ENCODE data around the gene KBTBD8.

KBTBD8 gene

GRCh38 chr3:67034371-67034770 lies 36.3 kb downstream of the KBTBD8 start:
- TF ChIP-seq, protein P1, sequence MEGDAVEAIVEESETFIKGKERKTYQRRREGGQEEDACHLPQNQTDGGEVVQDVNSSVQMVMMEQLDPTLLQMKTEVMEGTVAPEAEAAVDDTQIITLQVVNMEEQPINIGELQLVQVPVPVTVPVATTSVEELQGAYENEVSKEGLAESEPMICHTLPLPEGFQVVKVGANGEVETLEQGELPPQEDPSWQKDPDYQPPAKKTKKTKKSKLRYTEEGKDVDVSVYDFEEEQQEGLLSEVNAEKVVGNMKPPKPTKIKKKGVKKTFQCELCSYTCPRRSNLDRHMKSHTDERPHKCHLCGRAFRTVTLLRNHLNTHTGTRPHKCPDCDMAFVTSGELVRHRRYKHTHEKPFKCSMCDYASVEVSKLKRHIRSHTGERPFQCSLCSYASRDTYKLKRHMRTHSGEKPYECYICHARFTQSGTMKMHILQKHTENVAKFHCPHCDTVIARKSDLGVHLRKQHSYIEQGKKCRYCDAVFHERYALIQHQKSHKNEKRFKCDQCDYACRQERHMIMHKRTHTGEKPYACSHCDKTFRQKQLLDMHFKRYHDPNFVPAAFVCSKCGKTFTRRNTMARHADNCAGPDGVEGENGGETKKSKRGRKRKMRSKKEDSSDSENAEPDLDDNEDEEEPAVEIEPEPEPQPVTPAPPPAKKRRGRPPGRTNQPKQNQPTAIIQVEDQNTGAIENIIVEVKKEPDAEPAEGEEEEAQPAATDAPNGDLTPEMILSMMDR (IDR thresholded peaks at IDR 0.05; ENCODE audit: low read depth, low read length) = no peak

GRCh38 chr3:67037615-67038014 lies 39.5 kb downstream of the KBTBD8 start:
- DNase-seq (ENCODE audit: extremely low read depth, low read depth) = no peak
- TF ChIP-seq, protein P1 (IDR thresholded peaks at IDR 0.05; ENCODE audit: low read depth, low read length) = no peak; the same call in 1 of the 2 replicates

More at GRCh38 chr3:67034371-67034770, 36.3 kb downstream of the KBTBD8 start:
- DNase-seq (ENCODE audit: extremely low read depth, low read depth) = no peak

- no peak for DNase-seq (ENCODE audit: extremely low read depth, low read depth)
These were observed 46.2 kb downstream of the KBTBD8 start for GRCh38 chr3:67044295-67044694.

GRCh38 chr3:67044955-67045354 lies 46.8 kb downstream of the KBTBD8 start:
- DNase-seq (ENCODE audit: extremely low read depth, low read depth) = no peak
- TF ChIP-seq, protein P1 (IDR thresholded peaks at IDR 0.05; ENCODE audit: low read depth, low read length) = no peak

More at GRCh38 chr3:67044295-67044694, 46.2 kb downstream of the KBTBD8 start:
- TF ChIP-seq, protein P1 (IDR thresholded peaks at IDR 0.05; ENCODE audit: low read depth, low read length) = no peak

DNA sequence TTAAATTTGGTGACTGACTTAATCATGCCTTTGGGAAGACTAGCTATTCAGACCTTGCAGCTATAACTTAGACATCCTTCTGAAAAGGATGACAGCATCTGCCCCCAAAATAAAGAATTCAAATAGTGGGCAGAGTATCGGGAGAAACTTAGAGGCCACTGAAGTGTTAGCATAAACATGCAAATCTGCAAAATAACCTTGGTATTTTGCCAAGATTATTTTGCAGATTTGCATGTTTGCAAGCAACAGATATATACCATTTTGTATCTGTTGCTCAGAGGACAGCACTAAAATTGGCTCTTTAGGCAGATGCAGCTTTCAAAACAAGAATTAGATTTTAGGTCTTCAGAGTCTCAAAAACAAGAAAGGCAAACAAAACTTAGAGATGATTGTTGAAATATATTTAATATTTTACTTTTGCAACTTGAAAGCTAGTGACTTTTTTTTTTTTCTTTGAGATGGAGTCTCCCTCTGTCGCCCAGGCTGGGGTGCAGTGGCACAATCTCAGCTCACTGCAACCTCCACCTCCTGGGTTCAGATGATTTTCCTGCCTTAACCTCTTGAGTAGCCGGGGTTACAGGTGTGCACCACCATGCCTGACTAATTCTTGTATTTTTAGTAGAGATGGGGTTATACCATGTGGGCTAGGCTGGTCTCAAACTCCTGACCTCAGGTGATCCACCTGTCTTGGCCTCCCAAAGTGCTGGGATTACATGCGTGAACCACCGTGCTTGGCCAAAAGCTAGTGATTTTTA lies 47.8 kb downstream of the KBTBD8 start:
- no peak for DNase-seq (ENCODE audit: extremely low read depth, low read depth)
- TF ChIP-seq, protein P1 (IDR thresholded peaks at IDR 0.05; ENCODE audit: low read depth, low read length) = no peak

DNA sequence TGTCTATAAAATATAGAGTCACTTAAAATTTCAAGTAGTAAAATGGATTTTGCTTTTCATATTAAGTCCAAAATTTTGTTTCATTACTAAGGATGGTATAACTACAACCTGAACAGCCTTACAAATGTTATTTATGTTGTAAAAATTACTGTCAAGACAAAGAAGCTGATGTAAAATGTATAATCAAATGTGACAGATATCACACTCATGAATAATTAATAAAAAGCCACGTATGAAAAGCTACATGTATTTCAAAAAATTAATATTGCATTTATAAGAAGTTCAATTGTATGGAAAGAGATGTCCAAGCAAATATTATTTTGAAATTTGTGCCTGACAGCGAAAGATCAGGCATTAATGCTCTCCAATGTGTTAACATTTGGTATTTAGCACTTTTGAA lies 48.9 kb downstream of the KBTBD8 start:
- TF ChIP-seq, protein P1 (IDR thresholded peaks at IDR 0.05; ENCODE audit: low read depth, low read length) = no peak
- no peak for DNase-seq (ENCODE audit: extremely low read depth, low read depth)

GRCh38 chr3:67048067-67048714 lies 50.1 kb downstream of the KBTBD8 start:
- no peak for DNase-seq (ENCODE audit: extremely low read depth, low read depth)
- TF ChIP-seq, protein P1 (IDR thresholded peaks at IDR 0.05; ENCODE audit: low read depth, low read length) = no peak
